ENCODE results near the gene FASTKD2. TPM values are rescaled to one million over a fixed set of nuclear protein-coding genes. Genes with fewer than 3 reads are reported as not detected.
A peak's percentile ranks its signal among the peaks of the same experiment; 100 is the strongest.

Gene FASTKD2
- total RNA-seq (2014; rRNA removed) (31.2 and 41.4 TPM in 2 replicates), Bru-seq, nascent RNA (percentile 87 among the genes with signal in this experiment), BruChase-seq, experiment 1, labeled RNA remaining after a 6-hour chase (percentile 87 among the genes with signal in this experiment), BruChase-seq, experiment 2, labeled RNA remaining after a 2-hour chase (percentile 89 among the genes with signal in this experiment)
- long read RNA-seq, transcript FASTKD2-201 (12 exons, 3,188 nt), result major isoform, 61 of 128 reads
- long read RNA-seq, transcript FASTKD2-202 (12 exons, 2,586 nt), result minor isoform, 42 of 128 reads
- long read RNA-seq, partial matches to known transcripts, result 9 of 128 reads
- long read RNA-seq, other reads (novel, unspliced or antisense), result 15 of 128 reads

DNA sequence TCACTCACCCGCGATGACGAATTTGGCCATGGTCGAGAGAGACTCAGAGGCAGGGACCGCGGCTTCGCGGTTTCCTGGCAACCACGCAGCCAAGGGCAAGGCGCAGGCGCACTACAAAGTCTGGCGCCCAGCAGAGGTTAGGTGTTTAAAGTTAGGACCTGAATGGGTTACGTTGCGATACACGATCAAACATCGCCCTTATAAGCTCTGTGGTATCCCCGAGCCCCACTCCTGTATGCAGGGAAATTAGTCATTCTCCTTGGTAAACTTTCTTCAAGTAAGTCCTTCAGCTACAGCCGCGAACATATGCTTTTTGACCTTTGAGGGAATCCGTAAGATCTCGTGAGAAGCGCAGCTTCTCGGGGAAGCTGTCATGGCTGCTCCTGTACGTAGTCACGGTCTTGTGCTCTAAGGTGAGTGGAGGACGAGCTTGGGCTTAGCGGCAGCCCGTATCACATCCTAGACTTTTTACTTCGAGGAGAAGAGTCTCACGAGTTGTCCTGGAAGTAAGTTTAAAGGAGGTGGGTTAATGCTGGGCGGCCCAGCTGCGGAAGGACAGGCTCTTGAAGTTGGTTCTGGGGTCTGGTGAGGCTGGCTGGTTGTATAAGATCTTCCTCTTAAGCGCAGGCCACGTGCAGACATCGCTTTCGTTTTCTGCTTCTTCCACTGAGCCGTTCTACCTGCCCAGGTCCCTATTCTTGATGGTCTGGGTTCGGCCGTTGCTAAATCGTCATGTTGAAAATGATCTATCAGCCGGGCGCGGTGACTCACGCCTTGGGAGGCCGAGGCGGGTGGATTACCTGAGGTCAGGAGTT, at the start of gene FASTKD2, which contains the start of gene MDH1B:
Gene FASTKD2 (plus strand): TSS at position 365 of the 815 bp plus-strand sequence. CDS start 1,088 bp downstream, outside the sequence.
Gene MDH1B (minus strand): TSS at position 87 of the 815 bp plus-strand sequence. CDS start 57 bp downstream, at position 30.
- H3K9ac ChIP-seq (ENCODE audit: low read length), result peak within 1 kb of the TSS; percentile 99
- no peaks in the 10 kb centered on the region for H3F3A ChIP-seq (ENCODE audit: low read length, unreplicated experiment)
- peak within 1 kb of the TSS; percentile 87 for H3K27ac ChIP-seq (ENCODE audit: low read length)
- peaks cover 24% of the 10 kb centered on the region for H3K4me1 ChIP-seq (ENCODE audit: insufficient read depth, low read length)
- TSS peak; percentile 63 for BruUV-seq (replicated peaks)
- intact Hi-C loops (cut with micrococcal nuclease), result loop anchor here (5.0 kb wide), 2 partner anchors 73 to 208 kb away; no protein-coding TSS in a partner anchor
- POLR2A ChIA-PET (ENCODE audit: unreplicated experiment), result interaction anchor here (0.6 kb wide), 2 partner anchors 13 to 852 kb away, joined by 3 to 4 read pairs; no protein-coding TSS in a partner anchor
- no peak for TF ChIP-seq EZH2phosphoT487 (IDR thresholded peaks at IDR 0.05; ENCODE audit: borderline replicate concordance, low read length)
- no peak for TF ChIP-seq EZH2 (IDR thresholded peaks at IDR 0.05; ENCODE audit: low read length, unreplicated experiment)
- TF ChIP-seq, protein P1, sequence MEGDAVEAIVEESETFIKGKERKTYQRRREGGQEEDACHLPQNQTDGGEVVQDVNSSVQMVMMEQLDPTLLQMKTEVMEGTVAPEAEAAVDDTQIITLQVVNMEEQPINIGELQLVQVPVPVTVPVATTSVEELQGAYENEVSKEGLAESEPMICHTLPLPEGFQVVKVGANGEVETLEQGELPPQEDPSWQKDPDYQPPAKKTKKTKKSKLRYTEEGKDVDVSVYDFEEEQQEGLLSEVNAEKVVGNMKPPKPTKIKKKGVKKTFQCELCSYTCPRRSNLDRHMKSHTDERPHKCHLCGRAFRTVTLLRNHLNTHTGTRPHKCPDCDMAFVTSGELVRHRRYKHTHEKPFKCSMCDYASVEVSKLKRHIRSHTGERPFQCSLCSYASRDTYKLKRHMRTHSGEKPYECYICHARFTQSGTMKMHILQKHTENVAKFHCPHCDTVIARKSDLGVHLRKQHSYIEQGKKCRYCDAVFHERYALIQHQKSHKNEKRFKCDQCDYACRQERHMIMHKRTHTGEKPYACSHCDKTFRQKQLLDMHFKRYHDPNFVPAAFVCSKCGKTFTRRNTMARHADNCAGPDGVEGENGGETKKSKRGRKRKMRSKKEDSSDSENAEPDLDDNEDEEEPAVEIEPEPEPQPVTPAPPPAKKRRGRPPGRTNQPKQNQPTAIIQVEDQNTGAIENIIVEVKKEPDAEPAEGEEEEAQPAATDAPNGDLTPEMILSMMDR (conservative IDR thresholded peaks at IDR 0.05; ENCODE audit: low read depth, low read length), result no peak
- peak; percentile 93 for DNase-seq
- 0 out of 2 replicates have a peak, but pooled peaks cover 4% of the 10 kb centered on the region for H4K20me1 ChIP-seq (ENCODE audit: low read length)
- peak within 1 kb of the TSS; percentile 88 for H3K4me2 ChIP-seq (ENCODE audit: low read length)
- H3K36me3 ChIP-seq (ENCODE audit: low read depth, low read length), result peaks cover 21% of the 10 kb centered on the region
- CTCF ChIA-PET, result interaction anchor here (0.6 kb wide), 1 partner anchor 862 kb away, joined by 3 read pairs; no protein-coding TSS in a partner anchor
- peak within 1 kb of the TSS; percentile 100 for H3K4me3 ChIP-seq (ENCODE audit: low read length)
- no peaks in the 10 kb centered on the region for H3K9me2 ChIP-seq (replicated peaks; ENCODE audit: low read length)
- peaks cover 39% of the 10 kb centered on the region for H3K79me2 ChIP-seq (ENCODE audit: low read length)
- peaks cover 16% of the 10 kb centered on the region for H3K27me3 ChIP-seq (ENCODE audit: low read length)
- peak; percentile 91 for ATAC-seq
- no peaks in the 10 kb centered on the region for H3K9me3 ChIP-seq (ENCODE audit: low read length)
- peak within 1 kb of the TSS; percentile 88 for H2AFZ ChIP-seq (ENCODE audit: low read length)

- H3K27ac ChIP-seq (ENCODE audit: low read length), result no peak overlapping the region
- BruUV-seq (replicated peaks), result no TSS peak
- H3K79me2 ChIP-seq (ENCODE audit: low read length), result no peaks in the 10 kb centered on the region
- no peaks in the 10 kb centered on the region for H3K9me3 ChIP-seq (ENCODE audit: low read length)
- no peak for TF ChIP-seq EZH2 (IDR thresholded peaks at IDR 0.05; ENCODE audit: low read length, unreplicated experiment)
- TF ChIP-seq, protein P1 (conservative IDR thresholded peaks at IDR 0.05; ENCODE audit: low read depth, low read length), result no peak
- no peak for TF ChIP-seq EZH2phosphoT487 (IDR thresholded peaks at IDR 0.05; ENCODE audit: borderline replicate concordance, low read length)
- H3K4me2 ChIP-seq (ENCODE audit: low read length), result no peak overlapping the region
- no peak for ATAC-seq
- DNase-seq, result no peak
- no peak overlapping the region for H2AFZ ChIP-seq (ENCODE audit: low read length)
- no peak overlapping the region for H3K4me3 ChIP-seq (ENCODE audit: low read length)
- no peaks in the 10 kb centered on the region for H4K20me1 ChIP-seq (ENCODE audit: low read length)
- POLR2A ChIA-PET (ENCODE audit: unreplicated experiment), result no interaction called here
- no peaks in the 10 kb centered on the region for H3K4me1 ChIP-seq (ENCODE audit: insufficient read depth, low read length)
- no peaks in the 10 kb centered on the region for H3K36me3 ChIP-seq (ENCODE audit: low read depth, low read length)
- H3K27me3 ChIP-seq (ENCODE audit: low read length), result peaks cover 62% of the 10 kb centered on the region
- CTCF ChIA-PET, result no interaction called here
- H3K9me2 ChIP-seq (replicated peaks; ENCODE audit: low read length), result no peaks in the 10 kb centered on the region
- intact Hi-C loops (cut with micrococcal nuclease), result no loop called here
- H3F3A ChIP-seq (ENCODE audit: low read length, unreplicated experiment), result no peaks in the 10 kb centered on the region
- no peak overlapping the region for H3K9ac ChIP-seq (ENCODE audit: low read length)
Observed at GRCh38 chr2:206716623-206717022, 48.8 kb upstream of the FASTKD2 start.
